GM23338 (cell line): ENCODE results near the gene AGFG1. TPM values are rescaled to one million over a fixed set of nuclear protein-coding genes. Genes with fewer than 3 reads are reported as not detected.

Source experiments
- ATAC-seq: fragments of 200-7000 bp; cut with Tn5 transposase; 3 replicates; pipeline ENCODE4 v1.9.1; 2020
- DNase-seq: peaks from one replicate; pipeline ENCODE4 v3.0.0-alpha.2; 2015; ENCODE audit warnings: low spot score
- H2AFZ ChIP-seq: fragments of 200-600 bp; sonication (generic); 2 replicates; pipeline ENCODE4 v1.8.0; 2016; ENCODE audit warnings: antibody characterized with exemption, mild to moderate bottlenecking, moderate library complexity
- H3F3A ChIP-seq: fragments of 200-600 bp; sonication (generic); replicated peaks from 2 replicates; pipeline ENCODE4 v1.8.0; 2017; ENCODE audit warnings: antibody characterized with exemption, mixed run types, low read depth
- H3K27ac ChIP-seq: fragments of 200-600 bp; sonication (generic); 2 replicates; pipeline ENCODE4 v1.6.1; 2016; ENCODE audit warnings: low read depth
- H3K27me3 ChIP-seq: fragments of 200-600 bp; sonication (generic); 2 replicates; pipeline ENCODE4 v1.8.0; 2016; ENCODE audit warnings: mild to moderate bottlenecking, mixed run types, moderate library complexity; ENCODE audit not compliant: insufficient read depth
- H3K36me3 ChIP-seq: fragments of 200-600 bp; sonication (generic); 2 replicates; pipeline ENCODE4 v1.8.0; 2016; ENCODE audit warnings: mild to moderate bottlenecking; ENCODE audit not compliant: insufficient read depth
- H3K4me1 ChIP-seq: fragments of 200-600 bp; sonication (generic); 2 replicates; pipeline ENCODE4 v1.8.0; 2016; ENCODE audit warnings: mild to moderate bottlenecking, moderate library complexity; ENCODE audit not compliant: insufficient read depth
- H3K4me2 ChIP-seq: fragments of 200-600 bp; sonication (generic); 2 replicates; pipeline ENCODE4 v1.7.1; 2017; ENCODE audit warnings: mixed run types
- H3K4me3 ChIP-seq: fragments of 200-600 bp; sonication (generic); 2 replicates; pipeline ENCODE4 v1.6.1; 2016; ENCODE audit warnings: mixed run types
- H3K79me2 ChIP-seq: fragments of 200-600 bp; sonication (generic); replicated peaks from 2 replicates; pipeline ENCODE4 v1.8.0; 2017; ENCODE audit warnings: mild to moderate bottlenecking; ENCODE audit not compliant: insufficient read depth
- H3K9me2 ChIP-seq: fragments of 200-600 bp; sonication (generic); 2 replicates; pipeline ENCODE4 v1.8.0; 2017; ENCODE audit not compliant: insufficient read depth
- H4K20me1 ChIP-seq: fragments of 200-600 bp; sonication (generic); replicated peaks from 2 replicates; pipeline ENCODE4 v1.8.0; 2017; ENCODE audit warnings: mild to moderate bottlenecking; ENCODE audit not compliant: insufficient read depth
- H3K27ac Mint-ChIP-seq: 2 replicates; pipeline ENCODE4 v1.8.0; 2020; ENCODE audit warnings: inconsistent platforms, mild to moderate bottlenecking, moderate library complexity, mixed read lengths
- H3K27me3 Mint-ChIP-seq: 3 replicates; pipeline ENCODE4 v1.8.0; 2022; ENCODE audit warnings: low read depth, mild to moderate bottlenecking, moderate library complexity, mixed read lengths, inconsistent platforms; ENCODE audit not compliant: insufficient read depth, poor library complexity
- H3K36me3 Mint-ChIP-seq: 3 replicates; pipeline ENCODE4 v1.8.0; 2021; ENCODE audit warnings: low read depth, mild to moderate bottlenecking, inconsistent platforms, moderate library complexity, mixed read lengths
- H3K4me1 Mint-ChIP-seq: 3 replicates; pipeline ENCODE4 v1.8.0; 2020; ENCODE audit warnings: mild to moderate bottlenecking, inconsistent platforms, mixed read lengths
- H3K4me3 Mint-ChIP-seq: 3 replicates; pipeline ENCODE4 v1.8.0; 2021; ENCODE audit warnings: moderate library complexity, mild to moderate bottlenecking, inconsistent platforms, mixed read lengths
- H3K9me3 Mint-ChIP-seq: 3 replicates; pipeline ENCODE4 v1.8.0; 2020; ENCODE audit warnings: moderate library complexity, mild to moderate bottlenecking, inconsistent platforms, mixed read lengths
- CREB1 ChIP-seq: fragments of 250-450 bp; sonication (Bioruptor Pico); IDR thresholded peaks from 2 replicates; pipeline ENCODE4 v1.5.0; 2020; ENCODE audit warnings: low read depth, mild to moderate bottlenecking, moderate library complexity
- ETS1 ChIP-seq: IDR thresholded peaks from 2 replicates; pipeline ENCODE4 v1.6.1; 2016; ENCODE audit warnings: antibody characterized with exemption
- EZH2 ChIP-seq: fragments of 200-600 bp; sonication (generic); IDR thresholded peaks from one replicate; pipeline ENCODE4 v1.8.0; 2017; ENCODE audit warnings: antibody characterized with exemption, mild to moderate bottlenecking, low read depth; ENCODE audit not compliant: unreplicated experiment
- EZH2phosphoT487 ChIP-seq: fragments of 200-600 bp; sonication (generic); IDR thresholded peaks from one replicate; pipeline ENCODE4 v1.8.1; 2018; ENCODE audit warnings: antibody characterized with exemption; ENCODE audit not compliant: unreplicated experiment
- JUNB ChIP-seq: IDR thresholded peaks from one replicate; pipeline ENCODE4 v1.6.1; 2016; ENCODE audit warnings: antibody characterized with exemption; ENCODE audit not compliant: unreplicated experiment
- NANOG ChIP-seq: IDR thresholded peaks from 2 replicates; pipeline ENCODE4 v1.6.1; 2016; ENCODE audit warnings: antibody characterized with exemption, borderline replicate concordance
- POLR2AphosphoS5 ChIP-seq: IDR thresholded peaks from 2 replicates; pipeline ENCODE4 v1.6.1; 2016; ENCODE audit warnings: antibody characterized with exemption, low read depth
- REST ChIP-seq: IDR thresholded peaks from one replicate; pipeline ENCODE4 v1.6.1; 2018; ENCODE audit warnings: antibody characterized with exemption; ENCODE audit not compliant: unreplicated experiment
- STAT1 ChIP-seq: IDR thresholded peaks from one replicate; pipeline ENCODE4 v1.6.1; 2016; ENCODE audit warnings: antibody characterized with exemption; ENCODE audit not compliant: unreplicated experiment
- ZNF114 ChIP-seq: fragments of 250-450 bp; sonication (Bioruptor Pico); IDR thresholded peaks from 2 replicates; pipeline ENCODE4 v1.5.0; 2020; ENCODE audit warnings: mild to moderate bottlenecking, moderate library complexity
- ZNF331 ChIP-seq: fragments of 250-450 bp; sonication (Bioruptor Pico); IDR thresholded peaks from 2 replicates; pipeline ENCODE4 v1.5.0; 2020; ENCODE audit warnings: low read depth, mild to moderate bottlenecking, moderate library complexity
- polyA plus RNA-seq: library from polyadenylated mRNA; unstranded; fragments of >200 nt; fragmentation: Nextera tagmentation; extraction: Ambion mirVana; gene quantifications from 2 replicates; pipeline ENCODE4 v1.2.1, GENCODE V29; 2016
- total RNA-seq: library from RNA; depleted of rRNA; stranded (reverse); fragments of >200 nt; shearing (Covaris generic); gene quantifications from 2 replicates; pipeline ENCODE4 v1.2.3, GENCODE V29; 2014
- TF ChIP-seq, protein P1 (sequence below), 2 experiments: fragments of 200-600 bp in 1 of 2; sonication (generic) in 1 of 2; conservative IDR thresholded peaks; 2 replicates each; pipeline versions ENCODE4 v1.5.1 to v1.6.1; 2016 to 2017; ENCODE audit warnings: antibody characterized with exemption in 2 of 2, low read depth in 2 of 2, mild to moderate bottlenecking in 2 of 2, moderate library complexity in 1 of 2
- TF ChIP-seq, protein P2 (sequence below): fragments of 250-450 bp; sonication (Bioruptor Pico); IDR thresholded peaks from 2 replicates; pipeline ENCODE4 v1.5.0; 2020; ENCODE audit warnings: mild to moderate bottlenecking, moderate library complexity

AGFG1 gene
- total and polyA plus RNA-seq, 2 experiments from 2014 or later = 14.5 to 113 TPM

- no peaks in the 10 kb centered on the region for H4K20me1 ChIP-seq
- TF ChIP-seq CREB1 (CRISPR knock-in tag) = no peak
- TF ChIP-seq ETS1 = no peak
- TF ChIP-seq EZH2phosphoT487 = no peak
- TF ChIP-seq POLR2AphosphoS5 = no peak
- no peak for TF ChIP-seq NANOG
- TF ChIP-seq EZH2 = no peak
- TF ChIP-seq, protein P1, sequence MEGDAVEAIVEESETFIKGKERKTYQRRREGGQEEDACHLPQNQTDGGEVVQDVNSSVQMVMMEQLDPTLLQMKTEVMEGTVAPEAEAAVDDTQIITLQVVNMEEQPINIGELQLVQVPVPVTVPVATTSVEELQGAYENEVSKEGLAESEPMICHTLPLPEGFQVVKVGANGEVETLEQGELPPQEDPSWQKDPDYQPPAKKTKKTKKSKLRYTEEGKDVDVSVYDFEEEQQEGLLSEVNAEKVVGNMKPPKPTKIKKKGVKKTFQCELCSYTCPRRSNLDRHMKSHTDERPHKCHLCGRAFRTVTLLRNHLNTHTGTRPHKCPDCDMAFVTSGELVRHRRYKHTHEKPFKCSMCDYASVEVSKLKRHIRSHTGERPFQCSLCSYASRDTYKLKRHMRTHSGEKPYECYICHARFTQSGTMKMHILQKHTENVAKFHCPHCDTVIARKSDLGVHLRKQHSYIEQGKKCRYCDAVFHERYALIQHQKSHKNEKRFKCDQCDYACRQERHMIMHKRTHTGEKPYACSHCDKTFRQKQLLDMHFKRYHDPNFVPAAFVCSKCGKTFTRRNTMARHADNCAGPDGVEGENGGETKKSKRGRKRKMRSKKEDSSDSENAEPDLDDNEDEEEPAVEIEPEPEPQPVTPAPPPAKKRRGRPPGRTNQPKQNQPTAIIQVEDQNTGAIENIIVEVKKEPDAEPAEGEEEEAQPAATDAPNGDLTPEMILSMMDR (conservative IDR thresholded peaks at IDR 0.05; ENCODE audit: low read depth in 2 of 2) = no peak
- TF ChIP-seq JUNB = no peak
- TF ChIP-seq REST = no peak
- no peak for TF ChIP-seq STAT1
- TF ChIP-seq, protein P2, sequence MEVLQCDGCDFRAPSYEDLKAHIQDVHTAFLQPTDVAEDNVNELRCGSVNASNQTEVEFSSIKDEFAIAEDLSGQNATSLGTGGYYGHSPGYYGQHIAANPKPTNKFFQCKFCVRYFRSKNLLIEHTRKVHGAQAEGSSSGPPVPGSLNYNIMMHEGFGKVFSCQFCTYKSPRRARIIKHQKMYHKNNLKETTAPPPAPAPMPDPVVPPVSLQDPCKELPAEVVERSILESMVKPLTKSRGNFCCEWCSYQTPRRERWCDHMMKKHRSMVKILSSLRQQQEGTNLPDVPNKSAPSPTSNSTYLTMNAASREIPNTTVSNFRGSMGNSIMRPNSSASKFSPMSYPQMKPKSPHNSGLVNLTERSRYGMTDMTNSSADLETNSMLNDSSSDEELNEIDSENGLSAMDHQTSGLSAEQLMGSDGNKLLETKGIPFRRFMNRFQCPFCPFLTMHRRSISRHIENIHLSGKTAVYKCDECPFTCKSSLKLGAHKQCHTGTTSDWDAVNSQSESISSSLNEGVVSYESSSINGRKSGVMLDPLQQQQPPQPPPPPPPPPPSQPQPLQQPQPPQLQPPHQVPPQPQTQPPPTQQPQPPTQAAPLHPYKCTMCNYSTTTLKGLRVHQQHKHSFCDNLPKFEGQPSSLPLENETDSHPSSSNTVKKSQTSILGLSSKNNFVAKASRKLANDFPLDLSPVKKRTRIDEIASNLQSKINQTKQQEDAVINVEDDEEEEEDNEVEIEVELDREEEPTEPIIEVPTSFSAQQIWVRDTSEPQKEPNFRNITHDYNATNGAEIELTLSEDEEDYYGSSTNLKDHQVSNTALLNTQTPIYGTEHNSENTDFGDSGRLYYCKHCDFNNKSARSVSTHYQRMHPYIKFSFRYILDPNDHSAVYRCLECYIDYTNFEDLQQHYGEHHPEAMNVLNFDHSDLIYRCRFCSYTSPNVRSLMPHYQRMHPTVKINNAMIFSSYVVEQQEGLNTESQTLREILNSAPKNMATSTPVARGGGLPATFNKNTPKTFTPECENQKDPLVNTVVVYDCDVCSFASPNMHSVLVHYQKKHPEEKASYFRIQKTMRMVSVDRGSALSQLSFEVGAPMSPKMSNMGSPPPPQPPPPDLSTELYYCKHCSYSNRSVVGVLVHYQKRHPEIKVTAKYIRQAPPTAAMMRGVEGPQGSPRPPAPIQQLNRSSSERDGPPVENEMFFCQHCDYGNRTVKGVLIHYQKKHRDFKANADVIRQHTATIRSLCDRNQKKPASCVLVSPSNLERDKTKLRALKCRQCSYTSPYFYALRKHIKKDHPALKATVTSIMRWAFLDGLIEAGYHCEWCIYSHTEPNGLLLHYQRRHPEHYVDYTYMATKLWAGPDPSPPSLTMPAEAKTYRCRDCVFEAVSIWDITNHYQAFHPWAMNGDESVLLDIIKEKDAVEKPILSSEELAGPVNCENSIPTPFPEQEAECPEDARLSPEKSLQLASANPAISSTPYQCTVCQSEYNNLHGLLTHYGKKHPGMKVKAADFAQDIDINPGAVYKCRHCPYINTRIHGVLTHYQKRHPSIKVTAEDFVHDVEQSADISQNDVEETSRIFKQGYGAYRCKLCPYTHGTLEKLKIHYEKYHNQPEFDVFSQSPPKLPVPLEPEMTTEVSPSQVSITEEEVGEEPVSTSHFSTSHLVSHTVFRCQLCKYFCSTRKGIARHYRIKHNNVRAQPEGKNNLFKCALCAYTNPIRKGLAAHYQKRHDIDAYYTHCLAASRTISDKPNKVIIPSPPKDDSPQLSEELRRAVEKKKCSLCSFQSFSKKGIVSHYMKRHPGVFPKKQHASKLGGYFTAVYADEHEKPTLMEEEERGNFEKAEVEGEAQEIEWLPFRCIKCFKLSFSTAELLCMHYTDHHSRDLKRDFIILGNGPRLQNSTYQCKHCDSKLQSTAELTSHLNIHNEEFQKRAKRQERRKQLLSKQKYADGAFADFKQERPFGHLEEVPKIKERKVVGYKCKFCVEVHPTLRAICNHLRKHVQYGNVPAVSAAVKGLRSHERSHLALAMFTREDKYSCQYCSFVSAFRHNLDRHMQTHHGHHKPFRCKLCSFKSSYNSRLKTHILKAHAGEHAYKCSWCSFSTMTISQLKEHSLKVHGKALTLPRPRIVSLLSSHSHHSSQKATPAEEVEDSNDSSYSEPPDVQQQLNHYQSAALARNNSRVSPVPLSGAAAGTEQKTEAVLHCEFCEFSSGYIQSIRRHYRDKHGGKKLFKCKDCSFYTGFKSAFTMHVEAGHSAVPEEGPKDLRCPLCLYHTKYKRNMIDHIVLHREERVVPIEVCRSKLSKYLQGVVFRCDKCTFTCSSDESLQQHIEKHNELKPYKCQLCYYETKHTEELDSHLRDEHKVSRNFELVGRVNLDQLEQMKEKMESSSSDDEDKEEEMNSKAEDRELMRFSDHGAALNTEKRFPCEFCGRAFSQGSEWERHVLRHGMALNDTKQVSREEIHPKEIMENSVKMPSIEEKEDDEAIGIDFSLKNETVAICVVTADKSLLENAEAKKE (CRISPR knock-in tag) = no peak
- TF ChIP-seq ZNF331 (CRISPR knock-in tag) = no peak
- no peak for TF ChIP-seq ZNF114
These were observed 16.8 kb upstream of the AGFG1 start for GRCh38 chr2:227455200-227455599.

More at GRCh38 chr2:227455200-227455599, 16.8 kb upstream of the AGFG1 start:
- H2AFZ ChIP-seq = no peak overlapping the region
- H3K4me3 Mint-ChIP-seq = no peak overlapping the region
- H3F3A ChIP-seq = no peaks in the 10 kb centered on the region
- H3K4me1 Mint-ChIP-seq = peaks cover 13% of the 10 kb centered on the region
- no peaks in the 10 kb centered on the region for H3K36me3 Mint-ChIP-seq
- peaks cover 3% of the 10 kb centered on the region for H3K27me3 Mint-ChIP-seq
- H3K4me2 ChIP-seq = no peak overlapping the region
- H3K36me3 ChIP-seq = no peaks in the 10 kb centered on the region
- no peaks in the 10 kb centered on the region for H3K79me2 ChIP-seq
- ATAC-seq (no peak), DNase-seq (no peak)
- H3K27me3 ChIP-seq = no peaks in the 10 kb centered on the region
- peaks cover 10% of the 10 kb centered on the region; the same call in 1 of the 2 replicates for H3K4me1 ChIP-seq
- H3K27ac ChIP-seq = no peak overlapping the region
- H3K27ac Mint-ChIP-seq = no peak overlapping the region
- no peak overlapping the region for H3K4me3 ChIP-seq
- no peaks in the 10 kb centered on the region for H3K9me2 ChIP-seq
- H3K9me3 Mint-ChIP-seq = no peaks in the 10 kb centered on the region; the same call in 2 of the 3 replicates
